ENCODE measurements around the gene HSPG2. TPM values are rescaled to one million over a fixed set of nuclear protein-coding genes. Genes with fewer than 3 reads are reported as not detected.

Gene HSPG2
- total RNA-seq, 1 donor from 2014 or later = 179 TPM

DNA sequence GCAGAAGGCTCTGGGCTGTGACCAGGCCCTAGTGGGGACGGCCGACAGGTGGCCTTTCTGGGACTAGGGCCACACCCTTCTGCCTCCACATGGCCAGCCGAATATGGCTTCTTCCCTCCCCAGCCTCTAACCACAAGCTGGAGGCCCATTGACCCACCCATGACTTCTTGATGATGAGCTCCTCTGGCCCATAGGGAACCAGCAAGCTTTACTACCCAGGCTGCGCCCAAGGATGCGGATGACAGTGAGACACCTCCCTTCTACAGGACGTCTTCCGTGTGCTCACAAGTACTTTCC, 84.0 kb downstream of the HSPG2 start:
- intact Hi-C loops (cut with DNase I) = no loop called here
- H3K4me1 ChIP-seq = no peaks in the 10 kb centered on the region
- peaks cover 0 to 89% of the 10 kb centered on the region in 2 donors for H3K36me3 ChIP-seq
- H3K27me3 ChIP-seq = no peaks in the 10 kb centered on the region
- no peak overlapping the region for H3K27ac ChIP-seq
- no peak overlapping the region for H3K4me3 ChIP-seq
- no peaks in the 10 kb centered on the region for H3K9me3 ChIP-seq
- no peak for DNase-seq (ENCODE audit: extremely low spot score in 2 of 2)
- no peak for TF ChIP-seq POLR2A (IDR thresholded peaks at IDR 0.05)
- no peak for TF ChIP-seq POLR2AphosphoS5 (IDR thresholded peaks at IDR 0.05; ENCODE audit: insufficient read depth in 1 of 2, low read depth in 1 of 2)
- no peak for TF ChIP-seq CTCF (IDR thresholded peaks at IDR 0.05)

DNA sequence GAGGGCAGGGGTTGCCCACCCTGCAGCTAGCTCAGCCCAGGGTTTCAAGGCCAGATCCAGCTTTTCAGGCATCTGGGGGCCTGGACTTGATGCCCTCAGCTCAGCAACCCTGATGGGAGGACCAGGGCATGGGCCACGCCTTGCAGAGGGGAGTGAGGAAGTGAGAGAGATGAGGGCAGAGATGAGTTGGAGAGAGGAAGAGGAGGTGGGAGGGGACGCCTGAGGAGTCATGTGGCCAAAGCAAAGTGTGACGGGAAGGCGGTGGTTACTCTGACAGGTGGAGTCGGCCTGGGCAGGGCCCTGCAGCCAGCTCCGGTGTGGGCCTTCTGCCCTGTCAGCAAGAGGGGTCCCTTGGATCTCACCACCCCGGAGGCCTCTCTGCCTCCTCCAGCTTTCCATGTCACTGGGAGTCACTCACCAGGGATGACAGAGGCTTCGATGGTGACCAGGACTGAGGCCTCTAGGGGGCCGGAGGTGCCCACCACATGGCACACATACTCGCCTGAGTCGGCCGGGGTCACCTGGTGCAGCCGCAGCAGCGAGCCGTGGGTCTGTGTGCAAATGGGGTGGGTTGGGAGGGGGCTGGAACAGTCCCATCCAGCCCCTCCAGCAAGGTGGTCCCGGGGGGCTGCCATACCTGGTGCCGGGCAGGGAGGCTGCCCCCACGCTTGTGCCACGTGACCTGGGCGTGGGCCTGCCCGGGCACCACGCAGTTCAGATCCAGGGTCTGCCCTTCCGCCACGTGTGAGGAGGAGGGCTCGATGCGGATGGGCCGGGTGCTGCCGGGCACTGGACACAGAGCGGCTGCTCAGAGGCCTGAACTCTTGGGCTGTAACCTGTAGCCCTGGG, 84.6 kb downstream of the HSPG2 start:
- peaks cover 0 to 92% of the 10 kb centered on the region in 2 donors for H3K36me3 ChIP-seq
- intact Hi-C loops (cut with DNase I) = no loop called here
- TF ChIP-seq POLR2A (IDR thresholded peaks at IDR 0.05) (no peak), CTCF (IDR thresholded peaks at IDR 0.05) (no peak), POLR2AphosphoS5 (IDR thresholded peaks at IDR 0.05; ENCODE audit: insufficient read depth in 1 of 2, low read depth in 1 of 2) (no peak)
- no peaks in the 10 kb centered on the region for H3K27me3 ChIP-seq
- H3K4me1 ChIP-seq = no peaks in the 10 kb centered on the region
- H3K27ac ChIP-seq = no peak overlapping the region
- no peaks in the 10 kb centered on the region for H3K9me3 ChIP-seq
- H3K4me3 ChIP-seq = no peak overlapping the region
- DNase-seq (ENCODE audit: extremely low spot score in 2 of 2) = no peak

GRCh38 chr1:21851430-21852250, 85.5 kb downstream of the HSPG2 start:
- H3K27ac ChIP-seq = no peak overlapping the region

GRCh38 chr1:21849909-21850576, 87.1 kb downstream of the HSPG2 start:
- DNase-seq (ENCODE audit: extremely low spot score in 2 of 2) = no peak
- Histone ChIP-seq H3K36me3 (peaks cover 0 to 91% of the 10 kb centered on the region in 2 donors), H3K4me3 (no peak overlapping the region), H3K27me3 (no peaks in the 10 kb centered on the region), H3K4me1 (no peaks in the 10 kb centered on the region), H3K9me3 (no peaks in the 10 kb centered on the region), H3K27ac (no peak overlapping the region)
- intact Hi-C loops (cut with DNase I) = no loop called here
- TF ChIP-seq POLR2AphosphoS5 (IDR thresholded peaks at IDR 0.05; ENCODE audit: insufficient read depth in 1 of 2, low read depth in 1 of 2) (no peak), CTCF (IDR thresholded peaks at IDR 0.05) (no peak), POLR2A (IDR thresholded peaks at IDR 0.05) (no peak)

More at GRCh38 chr1:21851430-21852250, 85.5 kb downstream of the HSPG2 start:
- peaks cover 0 to 92% of the 10 kb centered on the region in 2 donors for H3K36me3 ChIP-seq
- H3K4me3 ChIP-seq = no peak overlapping the region
- TF ChIP-seq POLR2A (IDR thresholded peaks at IDR 0.05) (no peak), POLR2AphosphoS5 (IDR thresholded peaks at IDR 0.05; ENCODE audit: insufficient read depth in 1 of 2, low read depth in 1 of 2) (no peak), CTCF (IDR thresholded peaks at IDR 0.05) (no peak)
- intact Hi-C loops (cut with DNase I) = no loop called here
- no peaks in the 10 kb centered on the region for H3K4me1 ChIP-seq
- no peak for DNase-seq (ENCODE audit: extremely low spot score in 2 of 2)
- no peaks in the 10 kb centered on the region for H3K9me3 ChIP-seq
- no peaks in the 10 kb centered on the region for H3K27me3 ChIP-seq
